Measurements from ENCODE around the gene SMNDC1.

DNA sequence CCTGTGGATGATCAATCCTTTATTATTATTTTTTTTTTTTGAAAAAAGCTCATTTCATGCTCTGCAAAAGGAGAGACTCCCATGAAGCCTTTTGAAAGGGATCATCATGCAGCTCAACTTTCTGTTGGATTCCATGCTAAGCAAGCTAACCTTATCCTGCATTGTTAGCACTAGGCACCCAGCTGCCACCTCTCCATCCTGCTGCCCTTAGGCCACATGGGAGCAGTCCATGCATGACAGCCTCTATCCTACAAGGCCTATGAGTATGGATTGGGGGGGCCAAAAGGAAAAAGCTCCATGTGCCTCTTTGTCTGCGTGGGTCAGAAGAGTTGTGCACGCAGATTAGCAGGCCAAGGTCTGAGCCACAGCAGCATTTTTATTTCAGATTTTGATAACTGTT is 19.2 kb downstream of the SMNDC1 start:
- no peak for TF ChIP-seq EZH2phosphoT487 (IDR thresholded peaks at IDR 0.05; ENCODE audit: low read depth)
- TF ChIP-seq, protein P1, sequence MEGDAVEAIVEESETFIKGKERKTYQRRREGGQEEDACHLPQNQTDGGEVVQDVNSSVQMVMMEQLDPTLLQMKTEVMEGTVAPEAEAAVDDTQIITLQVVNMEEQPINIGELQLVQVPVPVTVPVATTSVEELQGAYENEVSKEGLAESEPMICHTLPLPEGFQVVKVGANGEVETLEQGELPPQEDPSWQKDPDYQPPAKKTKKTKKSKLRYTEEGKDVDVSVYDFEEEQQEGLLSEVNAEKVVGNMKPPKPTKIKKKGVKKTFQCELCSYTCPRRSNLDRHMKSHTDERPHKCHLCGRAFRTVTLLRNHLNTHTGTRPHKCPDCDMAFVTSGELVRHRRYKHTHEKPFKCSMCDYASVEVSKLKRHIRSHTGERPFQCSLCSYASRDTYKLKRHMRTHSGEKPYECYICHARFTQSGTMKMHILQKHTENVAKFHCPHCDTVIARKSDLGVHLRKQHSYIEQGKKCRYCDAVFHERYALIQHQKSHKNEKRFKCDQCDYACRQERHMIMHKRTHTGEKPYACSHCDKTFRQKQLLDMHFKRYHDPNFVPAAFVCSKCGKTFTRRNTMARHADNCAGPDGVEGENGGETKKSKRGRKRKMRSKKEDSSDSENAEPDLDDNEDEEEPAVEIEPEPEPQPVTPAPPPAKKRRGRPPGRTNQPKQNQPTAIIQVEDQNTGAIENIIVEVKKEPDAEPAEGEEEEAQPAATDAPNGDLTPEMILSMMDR (IDR thresholded peaks at IDR 0.05; ENCODE audit: low read depth, low read length) = no peak

Measured in OCI-LY3 (cell line).